HEK293 (cell line): ENCODE measurements around the gene HOXB8.

ENCODE experiments used
- CTCF ChIA-PET: fragments of 350-600 bp; formaldehyde crosslinking; extraction: SDS; loops from one replicate; lab custom pipeline; 2021; ENCODE audit warnings: antibody characterized with exemption; lab: Yijun Ruan, JAX
- POLR2A ChIA-PET: fragments of 300-600 bp; formaldehyde crosslinking; extraction: SDS; loops from one replicate; lab custom pipeline; 2020; ENCODE audit warnings: antibody characterized with exemption, inconsistent platforms; lab: Yijun Ruan, JAX
- H3K27ac ChIP-seq: fragments of 200-500 bp; sonication (Bioruptor generic); 2 replicates; pipeline ENCODE4 v1.5.1; 2014; ENCODE audit warnings: low read depth, low read length, control low read depth, inconsistent platforms; ENCODE audit errors: extremely low read depth
- H3K36me3 ChIP-seq, 2 experiments: fragments of 200-500 bp in 1 of 2; sonication (Bioruptor generic) in 1 of 2; 1 replicate in 1 of 2; 2 replicates in 1 of 2; pipeline ENCODE4 v1.5.1; 2014 to 2017; ENCODE audit warnings: inconsistent platforms in 2 of 2, low read length in 2 of 2; ENCODE audit not compliant: control insufficient read depth in 2 of 2, insufficient read depth in 1 of 2
- H3K4me1 ChIP-seq: fragments of 200-500 bp; sonication (Bioruptor generic); 2 replicates; pipeline ENCODE4 v1.5.1; 2014; ENCODE audit warnings: mild to moderate bottlenecking, low read length, inconsistent platforms; ENCODE audit not compliant: control insufficient read depth, insufficient read depth
- H3K4me3 ChIP-seq: 2 replicates; pipeline ENCODE4 v1.5.1; 2011; ENCODE audit warnings: low read depth, mild to moderate bottlenecking, control low read depth, low read length, moderate library complexity
- H3K9me3 ChIP-seq: fragments of 200-500 bp; sonication (Bioruptor generic); 2 replicates; pipeline ENCODE4 v1.5.1; 2014; ENCODE audit warnings: low read depth, low read length, inconsistent platforms; ENCODE audit not compliant: control insufficient read depth, insufficient read depth
- FEZF1 ChIP-seq: fragments of 450-650 bp; formaldehyde crosslinking; IDR thresholded peaks from 2 replicates; pipeline ENCODE4 v1.5.1; 2016; ENCODE audit warnings: missing biosample characterization, missing genetic modification characterization
- GLI2 ChIP-seq: fragments of 450-650 bp; formaldehyde crosslinking; IDR thresholded peaks from 2 replicates; pipeline ENCODE4; 2017; ENCODE audit warnings: missing biosample characterization, missing genetic modification characterization, low read depth, borderline replicate concordance
- IKZF3 ChIP-seq: fragments of 450-650 bp; IDR thresholded peaks from 2 replicates; pipeline ENCODE4 v1.5.0; 2018; ENCODE audit warnings: missing biosample characterization, mild to moderate bottlenecking, missing genetic modification characterization, moderate library complexity
- INSM2 ChIP-seq: fragments of 450-650 bp; formaldehyde crosslinking; IDR thresholded peaks from 2 replicates; pipeline ENCODE4 v1.5.1; 2016; ENCODE audit warnings: missing biosample characterization, missing genetic modification characterization
- KLF1 ChIP-seq: fragments of 450-650 bp; formaldehyde crosslinking; IDR thresholded peaks from 2 replicates; pipeline ENCODE4 v1.5.1; 2016; ENCODE audit warnings: missing biosample characterization, missing genetic modification characterization
- MEIS1 ChIP-seq: sonication (generic); formaldehyde crosslinking; IDR thresholded peaks from 2 replicates; pipeline ENCODE4 v1.8.1; 2022; ENCODE audit warnings: missing genetic modification reagents, mild to moderate bottlenecking, borderline replicate concordance
- PRDM4 ChIP-seq: fragments of 450-650 bp; formaldehyde crosslinking; IDR thresholded peaks from 2 replicates; pipeline ENCODE4 v1.5.1; 2017; ENCODE audit warnings: missing biosample characterization, missing genetic modification characterization
- SP7 ChIP-seq: fragments of 450-650 bp; formaldehyde crosslinking; IDR thresholded peaks from 2 replicates; pipeline ENCODE4 v1.5.1; 2016; ENCODE audit warnings: missing biosample characterization, missing genetic modification characterization
- YY1 ChIP-seq: fragments of 450-650 bp; formaldehyde crosslinking; IDR thresholded peaks from 2 replicates; pipeline ENCODE4 v1.5.1; 2018; ENCODE audit warnings: missing biosample characterization, missing genetic modification characterization
- YY2 ChIP-seq: fragments of 450-650 bp; formaldehyde crosslinking; IDR thresholded peaks from 2 replicates; pipeline ENCODE4 v1.5.1; 2016; ENCODE audit warnings: missing biosample characterization, missing genetic modification characterization
- ZFP37 ChIP-seq: fragments of 450-650 bp; formaldehyde crosslinking; IDR thresholded peaks from 2 replicates; pipeline ENCODE4 v1.5.1; 2016; ENCODE audit warnings: missing biosample characterization, missing genetic modification characterization
- ZNF112 ChIP-seq: fragments of 450-650 bp; formaldehyde crosslinking; IDR thresholded peaks from 2 replicates; pipeline ENCODE4 v1.5.0; 2017; ENCODE audit warnings: missing biosample characterization, missing genetic modification characterization
- ZNF140 ChIP-seq: fragments of 450-650 bp; formaldehyde crosslinking; IDR thresholded peaks from 2 replicates; pipeline ENCODE4 v1.5.1; 2016; ENCODE audit warnings: missing biosample characterization, missing genetic modification characterization
- ZNF148 ChIP-seq: fragments of 450-650 bp; formaldehyde crosslinking; IDR thresholded peaks from 2 replicates; pipeline ENCODE4 v1.5.0; 2017; ENCODE audit warnings: missing biosample characterization, missing genetic modification characterization, borderline replicate concordance
- ZNF16 ChIP-seq: fragments of 450-650 bp; formaldehyde crosslinking; IDR thresholded peaks from 2 replicates; pipeline ENCODE4 v1.5.1; 2016; ENCODE audit warnings: low read depth, missing biosample characterization, missing genetic modification characterization
- ZNF184 ChIP-seq: fragments of 450-650 bp; IDR thresholded peaks from 2 replicates; pipeline ENCODE4 v1.5.1; 2018; ENCODE audit warnings: missing biosample characterization, mild to moderate bottlenecking, missing genetic modification characterization
- ZNF19 ChIP-seq: fragments of 450-650 bp; formaldehyde crosslinking; IDR thresholded peaks from 2 replicates; pipeline ENCODE4; 2016; ENCODE audit warnings: missing biosample characterization, missing genetic modification characterization, low read depth
- ZNF23 ChIP-seq: fragments of 450-650 bp; formaldehyde crosslinking; IDR thresholded peaks from 2 replicates; pipeline ENCODE4 v1.5.1; 2016; ENCODE audit warnings: missing biosample characterization, missing genetic modification characterization, borderline replicate concordance
- ZNF239 ChIP-seq: fragments of 450-650 bp; formaldehyde crosslinking; IDR thresholded peaks from 2 replicates; pipeline ENCODE4 v1.5.1; 2016; ENCODE audit warnings: missing biosample characterization, missing genetic modification characterization
- ZNF248 ChIP-seq: fragments of 450-650 bp; formaldehyde crosslinking; IDR thresholded peaks from 2 replicates; pipeline ENCODE4 v1.5.1; 2017; ENCODE audit warnings: missing biosample characterization, missing genetic modification characterization
- ZNF292 ChIP-seq: fragments of 450-650 bp; formaldehyde crosslinking; IDR thresholded peaks from 2 replicates; pipeline ENCODE4 v1.5.1; 2016; ENCODE audit warnings: low read depth, missing biosample characterization, missing genetic modification characterization, borderline replicate concordance
- ZNF558 ChIP-seq: fragments of 450-650 bp; formaldehyde crosslinking; IDR thresholded peaks from 2 replicates; pipeline ENCODE4 v1.5.1; 2016; ENCODE audit warnings: missing biosample characterization, missing genetic modification characterization
- ZNF600 ChIP-seq: fragments of 450-650 bp; formaldehyde crosslinking; IDR thresholded peaks from 2 replicates; pipeline ENCODE4 v1.5.1; 2016; ENCODE audit warnings: missing biosample characterization, missing genetic modification characterization
- ZNF777 ChIP-seq: fragments of 450-650 bp; formaldehyde crosslinking; IDR thresholded peaks from 2 replicates; pipeline ENCODE4 v1.5.1; 2017; ENCODE audit warnings: missing biosample characterization, missing genetic modification characterization, borderline replicate concordance
- ZSCAN4 ChIP-seq: fragments of 450-650 bp; formaldehyde crosslinking; IDR thresholded peaks from 2 replicates; pipeline ENCODE4 v1.5.1; 2017; ENCODE audit warnings: missing biosample characterization, missing genetic modification characterization

Gene HOXB8

GRCh38 chr17:48584223-48584741 lies 30.8 kb downstream of the HOXB8 start (continued):
- TF ChIP-seq KLF1 (tag by site-specific recombination) = peak; percentile 66; the same call in 1 of the 2 replicates
- TF ChIP-seq ZNF184 (tag by site-specific recombination) = no peak
- TF ChIP-seq ZNF19 (tag by site-specific recombination) = no peak

GRCh38 chr17:48583708-48584222 lies 31.3 kb downstream of the HOXB8 start:
- peaks cover 0 to 21% of the 10 kb centered on the region in 2 experiments; a peak in 1 of 3 replicates for H3K36me3 ChIP-seq
- ChIA-PET CTCF (interaction anchor here (0.6 to 2.4 kb wide), 23 partner anchors 10 to 369 kb away, joined by 3 to 15 read pairs (median 5); partner anchors contain the start of genes HOXB5 and HOXB9), POLR2A (interaction anchor here (1.1 to 1.2 kb wide), 2 partner anchors 26 to 42 kb away, joined by 3 to 5 read pairs; no protein-coding TSS in a partner anchor)
- no peaks in the 10 kb centered on the region for H3K9me3 ChIP-seq
- H3K27ac ChIP-seq = peak overlapping the region; percentile 92
- no peak for TF ChIP-seq ZFP37 (tag by site-specific recombination)
- no peak for TF ChIP-seq GLI2
- TF ChIP-seq ZNF248 (tag by site-specific recombination) = no peak
- 0 out of 2 replicates have a peak, but pooled peaks have one; percentile 62 for TF ChIP-seq ZNF600 (tag by site-specific recombination)
- TF ChIP-seq FEZF1 (tag by site-specific recombination) = peak; percentile 46
- 0 out of 2 replicates have a peak, but pooled peaks have one; percentile 38 for TF ChIP-seq PRDM4 (tag by site-specific recombination)
- TF ChIP-seq IKZF3 (tag by site-specific recombination) = peak; percentile 52; the same call in 1 of the 2 replicates
- peak; percentile 59; the same call in 1 of the 2 replicates for TF ChIP-seq SP7 (tag by site-specific recombination)
- peaks cover 62% of the 10 kb centered on the region for H3K4me1 ChIP-seq
- H3K4me3 ChIP-seq = no peak overlapping the region

GRCh38 chr17:48582750-48583069 lies 32.4 kb downstream of the HOXB8 start:
- ChIA-PET CTCF (interaction anchor here (0.6 to 2.4 kb wide), 27 partner anchors 11 to 368 kb away, joined by 3 to 15 read pairs (median 5); partner anchors contain the start of genes HOXB5 and HOXB9), POLR2A (interaction anchor here (0.9 to 1.2 kb wide), 2 partner anchors 13 to 23 kb away, joined by 3 read pairs; no protein-coding TSS in a partner anchor)
- Histone ChIP-seq H3K9me3 (no peaks in the 10 kb centered on the region), H3K4me3 (peak overlapping the region; percentile 67), H3K27ac (peak overlapping the region; percentile 92), H3K36me3 (peaks cover 0 to 18% of the 10 kb centered on the region in 2 experiments; a peak in 1 of 3 replicates), H3K4me1 (peaks cover 57% of the 10 kb centered on the region)
- TF ChIP-seq IKZF3 (tag by site-specific recombination) (peak; percentile 69; the same call in 1 of the 2 replicates), ZNF16 (tag by site-specific recombination) (no peak), YY2 (no peak), ZSCAN4 (tag by site-specific recombination) (no peak), ZNF23 (tag by site-specific recombination) (no peak), ZNF112 (tag by site-specific recombination) (no peak), ZNF239 (tag by site-specific recombination) (no peak), ZNF148 (no peak), ZNF140 (tag by site-specific recombination) (no peak), YY1 (no peak), ZNF777 (tag by site-specific recombination) (no peak), ZNF558 (tag by site-specific recombination) (no peak), MEIS1 (CRISPR knock-in tag) (no peak), INSM2 (tag by site-specific recombination) (no peak), ZNF292 (0 out of 2 replicates have a peak, but pooled peaks have one; percentile 6)
